ENCODE results near the gene CD33. TPM values are rescaled to one million over a fixed set of nuclear protein-coding genes. Genes with fewer than 3 reads are reported as not detected.

Gene CD33
- total RNA-seq, 6 experiments from 2014 or later = not detected

GRCh38 chr19:51192689-51193088, 32.2 kb upstream of the CD33 start:
- Mint-ChIP-seq H3K27me3 (ENCODE audit: insufficient read depth) (peaks cover 6% of the 10 kb centered on the region), H3K4me1 (ENCODE audit: low read depth) (no peaks in the 10 kb centered on the region), H3K27ac (no peak overlapping the region), H3K9me3 (peaks cover 31% of the 10 kb centered on the region), H3K4me3 (no peak overlapping the region), H3K36me3 (ENCODE audit: low read depth) (no peaks in the 10 kb centered on the region)
- no peak for TF ChIP-seq CTCF (IDR thresholded peaks at IDR 0.05)
- no peak for DNase-seq

GRCh38 chr19:51194527-51195315, 30.2 kb upstream of the CD33 start:
- H3K9me3 Mint-ChIP-seq = peaks cover 39% of the 10 kb centered on the region
- DNase-seq = no peak
- H3K36me3 Mint-ChIP-seq (ENCODE audit: low read depth) = no peaks in the 10 kb centered on the region
- no peak overlapping the region for H3K27ac Mint-ChIP-seq
- peaks cover 3% of the 10 kb centered on the region for H3K27me3 Mint-ChIP-seq (ENCODE audit: insufficient read depth)
- TF ChIP-seq CTCF (IDR thresholded peaks at IDR 0.05) = no peak
- no peaks in the 10 kb centered on the region for H3K4me1 Mint-ChIP-seq (ENCODE audit: low read depth)
- no peak overlapping the region for H3K4me3 Mint-ChIP-seq

- H3K36me3 Mint-ChIP-seq (ENCODE audit: low read depth) = no peaks in the 10 kb centered on the region
- no peak overlapping the region for H3K27ac Mint-ChIP-seq
- TF ChIP-seq CTCF (IDR thresholded peaks at IDR 0.05) = no peak
- peaks cover 44% of the 10 kb centered on the region for H3K9me3 Mint-ChIP-seq
- DNase-seq = no peak
- no peaks in the 10 kb centered on the region for H3K4me1 Mint-ChIP-seq (ENCODE audit: low read depth)
- no peak overlapping the region for H3K4me3 Mint-ChIP-seq
- H3K27me3 Mint-ChIP-seq (ENCODE audit: insufficient read depth) = peaks cover 3% of the 10 kb centered on the region
Observed at GRCh38 chr19:51195316-51195586, 29.6 kb upstream of the CD33 start.

- Mint-ChIP-seq H3K9me3 (peaks cover 44% of the 10 kb centered on the region), H3K27ac (no peak overlapping the region), H3K36me3 (ENCODE audit: low read depth) (no peaks in the 10 kb centered on the region), H3K27me3 (ENCODE audit: insufficient read depth) (peaks cover 3% of the 10 kb centered on the region), H3K4me3 (no peak overlapping the region), H3K4me1 (ENCODE audit: low read depth) (no peaks in the 10 kb centered on the region)
- TF ChIP-seq CTCF (IDR thresholded peaks at IDR 0.05) = no peak
- DNase-seq = no peak
Observed at GRCh38 chr19:51195616-51196015, 29.3 kb upstream of the CD33 start.

GRCh38 chr19:51196181-51196580, 28.7 kb upstream of the CD33 start:
- DNase-seq = no peak
- Mint-ChIP-seq H3K9me3 (peaks cover 45% of the 10 kb centered on the region), H3K27ac (no peak overlapping the region), H3K36me3 (ENCODE audit: low read depth) (no peaks in the 10 kb centered on the region), H3K27me3 (ENCODE audit: insufficient read depth) (peaks cover 3% of the 10 kb centered on the region), H3K4me1 (ENCODE audit: low read depth) (no peaks in the 10 kb centered on the region), H3K4me3 (no peak overlapping the region)
- TF ChIP-seq CTCF (IDR thresholded peaks at IDR 0.05) = no peak

Data from HFFc6 (cell line).